Caco-2 (cell line): ENCODE data around the gene DNAH10. TPM values are rescaled to one million over a fixed set of nuclear protein-coding genes. Genes with fewer than 3 reads are reported as not detected.
A peak's percentile ranks its signal among the peaks of the same experiment; 100 is the strongest.

Experiments
- BruUV-seq: library from RNA; stranded (reverse); fragments of 400-500 nt; replicated peaks from 2 replicates; lab custom pipeline; 2021; lab: Mats Ljungman, UMichigan
- CTCF ChIA-PET: fragments of 300-600 bp; sonication (Branson Sonifier 250); formaldehyde crosslinking; loops from one replicate; lab custom pipeline; 2022; ENCODE audit warnings: antibody characterized with exemption; lab: Charles Lee
- POLR2A ChIA-PET: fragments of 300-600 bp; sonication (Branson Sonifier 250); formaldehyde crosslinking; loops from one replicate; lab custom pipeline; 2022; ENCODE audit warnings: antibody characterized with exemption; lab: Charles Lee
- DNase-seq, 2 experiments: peaks; one replicate each; pipeline versions ENCODE4 v3.0.0 to v3.0.0-alpha.2; 2020 to 2022
- H3K27me3 ChIP-seq: replicated peaks from 2 replicates; pipeline ENCODE4 v1.6.0; 2011; ENCODE audit warnings: low read length; ENCODE audit not compliant: control insufficient read depth, insufficient read depth
- H3K36me3 ChIP-seq: 2 replicates; pipeline ENCODE4 v1.5.1; 2011; ENCODE audit warnings: low read length; ENCODE audit not compliant: control insufficient read depth, insufficient read depth
- H3K4me1 ChIP-seq: fragments of 250-450 bp; sonication (Bioruptor Pico); 2 replicates; pipeline ENCODE4 v1.5.1; 2020; ENCODE audit warnings: mild to moderate bottlenecking
- H3K4me3 ChIP-seq: 2 replicates; pipeline ENCODE4 v1.5.1; 2011; ENCODE audit warnings: low read depth, mild to moderate bottlenecking, control low read depth, low read length
- H3K9me3 ChIP-seq: fragments of 250-450 bp; sonication (Bioruptor Pico); 2 replicates; pipeline ENCODE4 v1.5.1; 2020; ENCODE audit warnings: mild to moderate bottlenecking, moderate library complexity
- H3K27ac Mint-ChIP-seq: one replicate; pipeline ENCODE4 v1.8.0; 2022; ENCODE audit warnings: mixed read lengths; ENCODE audit not compliant: unreplicated experiment
- H3K27me3 Mint-ChIP-seq: one replicate; pipeline ENCODE4 v1.8.0; 2022; ENCODE audit warnings: mixed read lengths; ENCODE audit not compliant: insufficient read depth, unreplicated experiment
- H3K36me3 Mint-ChIP-seq: one replicate; pipeline ENCODE4 v1.8.0; 2022; ENCODE audit warnings: mild to moderate bottlenecking, mixed read lengths; ENCODE audit not compliant: insufficient read depth, unreplicated experiment
- H3K4me1 Mint-ChIP-seq: one replicate; pipeline ENCODE4 v1.8.0; 2022; ENCODE audit warnings: low read depth, mixed read lengths; ENCODE audit not compliant: unreplicated experiment
- H3K4me3 Mint-ChIP-seq: one replicate; pipeline ENCODE4 v1.8.0; 2022; ENCODE audit warnings: mild to moderate bottlenecking, moderate library complexity, mixed read lengths; ENCODE audit not compliant: unreplicated experiment
- H3K9me3 Mint-ChIP-seq: one replicate; pipeline ENCODE4 v1.8.0; 2022; ENCODE audit warnings: mixed read lengths; ENCODE audit not compliant: unreplicated experiment
- CTCF ChIP-seq, 2 experiments: fragments of 200-600 bp in 1 of 2; IDR thresholded peaks; 1 replicate in 1 of 2; 2 replicates in 1 of 2; pipeline versions ENCODE4 v1.5.1 to v1.8.0; 2011 to 2022; ENCODE audit warnings: antibody characterized with exemption in 1 of 2, control low read depth in 1 of 2, inconsistent platforms in 1 of 2, low read depth in 1 of 2, low read length in 1 of 2, mild to moderate bottlenecking in 1 of 2, moderate library complexity in 1 of 2; ENCODE audit not compliant: insufficient read depth in 1 of 2, severe bottlenecking in 1 of 2, unreplicated experiment in 1 of 2
- intact Hi-C: fragments of 100-400 bp; cut with micrococcal nuclease; formaldehyde crosslinking; loops from one replicate; pipeline ENCODE4 v1.10.0; 2022; ENCODE audit not compliant: unreplicated experiment
- total RNA-seq: library from RNA; stranded (reverse); gene quantifications from 2 replicates; pipeline ENCODE4 v1.2.3, GENCODE V29; 2022

Gene DNAH10
- total RNA-seq, 1 experiment from 2014 or later: 0.45 TPM

- Histone ChIP-seq H3K9me3 (no peaks in the 10 kb centered on the region), H3K27me3 (no peaks in the 10 kb centered on the region), H3K4me1 (no peaks in the 10 kb centered on the region), H3K4me3 (no peak overlapping the region), H3K36me3 (no peaks in the 10 kb centered on the region)
- CTCF ChIA-PET: no interaction called here
- no peaks in the 10 kb centered on the region for H3K36me3 Mint-ChIP-seq
- DNase-seq: no peak
- intact Hi-C loops: no loop called here
- no peak overlapping the region for H3K4me3 Mint-ChIP-seq
- no TSS peak for BruUV-seq
- POLR2A ChIA-PET: no interaction called here
- TF ChIP-seq CTCF (IDR thresholded peaks at IDR 0.05; ENCODE audit: insufficient read depth in 1 of 2, low read depth in 1 of 2, low read length in 1 of 2, severe bottlenecking in 1 of 2, unreplicated experiment in 1 of 2): no peak
- no peaks in the 10 kb centered on the region for H3K4me1 Mint-ChIP-seq
- peaks cover 6% of the 10 kb centered on the region for H3K27me3 Mint-ChIP-seq
- no peak overlapping the region for H3K27ac Mint-ChIP-seq
- H3K9me3 Mint-ChIP-seq: no peaks in the 10 kb centered on the region
Measured at GRCh38 chr12:123799227-123799626, 37.1 kb downstream of the DNAH10 start.

- Mint-ChIP-seq H3K36me3 (no peaks in the 10 kb centered on the region), H3K4me3 (no peak overlapping the region), H3K9me3 (no peaks in the 10 kb centered on the region), H3K4me1 (no peaks in the 10 kb centered on the region), H3K27ac (no peak overlapping the region), H3K27me3 (peaks cover 6% of the 10 kb centered on the region)
- Histone ChIP-seq H3K4me3 (no peak overlapping the region), H3K36me3 (no peaks in the 10 kb centered on the region), H3K9me3 (no peaks in the 10 kb centered on the region), H3K27me3 (no peaks in the 10 kb centered on the region), H3K4me1 (no peaks in the 10 kb centered on the region)
- ChIA-PET POLR2A (no interaction called here), CTCF (no interaction called here)
- intact Hi-C loops: loop anchor here (1.0 to 10.0 kb wide), 4 partner anchors 63 to 231 kb away; no protein-coding TSS in a partner anchor
- DNase-seq: no peak
- peak in 1 of 2 experiments; percentile 40 for TF ChIP-seq CTCF (IDR thresholded peaks at IDR 0.05; ENCODE audit: insufficient read depth in 1 of 2, low read depth in 1 of 2, low read length in 1 of 2, severe bottlenecking in 1 of 2, unreplicated experiment in 1 of 2)
- no TSS peak for BruUV-seq
Measured at GRCh38 chr12:123801573-123802178, 39.6 kb downstream of the DNAH10 start.

GRCh38 chr12:123805173-123805572 is 43.1 kb downstream of the DNAH10 start:
- H3K36me3 ChIP-seq: no peaks in the 10 kb centered on the region
- H3K9me3 ChIP-seq: no peaks in the 10 kb centered on the region
- peaks cover 6% of the 10 kb centered on the region for H3K27me3 Mint-ChIP-seq
- H3K27ac Mint-ChIP-seq: no peak overlapping the region
- no peaks in the 10 kb centered on the region for H3K9me3 Mint-ChIP-seq
- no peaks in the 10 kb centered on the region for H3K4me1 ChIP-seq
- H3K36me3 Mint-ChIP-seq: no peaks in the 10 kb centered on the region
- H3K4me3 ChIP-seq: no peak overlapping the region
- H3K27me3 ChIP-seq: no peaks in the 10 kb centered on the region
- DNase-seq: no peak
- no peaks in the 10 kb centered on the region for H3K4me1 Mint-ChIP-seq
- no TSS peak for BruUV-seq
- intact Hi-C loops: loop anchor here (10.0 kb wide), 1 partner anchor 60 kb away; no protein-coding TSS in a partner anchor
- H3K4me3 Mint-ChIP-seq: no peak overlapping the region
- no peak for TF ChIP-seq CTCF (IDR thresholded peaks at IDR 0.05; ENCODE audit: insufficient read depth in 1 of 2, low read depth in 1 of 2, low read length in 1 of 2, severe bottlenecking in 1 of 2, unreplicated experiment in 1 of 2)
- CTCF ChIA-PET: no interaction called here
- POLR2A ChIA-PET: no interaction called here
